ENCODE data around the gene LDB2.

Gene LDB2

GRCh38 chr4:16900325-16900724, 1.9 kb upstream of the LDB2 start:
- H3K4me3 ChIP-seq (ENCODE audit: low read depth, low read length) = no peak overlapping the region
- DNase-seq (ENCODE audit: low read depth) = no peak
- no peak for TF ChIP-seq CTCF (IDR thresholded peaks at IDR 0.05; ENCODE audit: control insufficient read depth, extremely low read depth, insufficient read depth)

- TF ChIP-seq CTCF (IDR thresholded peaks at IDR 0.05; ENCODE audit: control insufficient read depth, extremely low read depth, insufficient read depth) = no peak
- DNase-seq (ENCODE audit: low read depth) = no peak
- H3K4me3 ChIP-seq (ENCODE audit: low read depth, low read length) = no peak overlapping the region
Observed at GRCh38 chr4:16896881-16897750, 1.3 kb downstream of the LDB2 start.

GRCh38 chr4:16894406-16894805, 4.0 kb downstream of the LDB2 start:
- no peak for DNase-seq (ENCODE audit: low read depth)
- no peak overlapping the region for H3K4me3 ChIP-seq (ENCODE audit: low read depth, low read length)
- TF ChIP-seq CTCF (IDR thresholded peaks at IDR 0.05; ENCODE audit: control insufficient read depth, extremely low read depth, insufficient read depth) = no peak

- no peak for DNase-seq (ENCODE audit: low read depth)
- no peak overlapping the region for H3K4me3 ChIP-seq (ENCODE audit: low read depth, low read length)
- TF ChIP-seq CTCF (IDR thresholded peaks at IDR 0.05; ENCODE audit: control insufficient read depth, extremely low read depth, insufficient read depth) = no peak
Observed at GRCh38 chr4:16893141-16893651, 5.2 kb downstream of the LDB2 start.

- no peak for TF ChIP-seq CTCF (IDR thresholded peaks at IDR 0.05; ENCODE audit: control insufficient read depth, extremely low read depth, insufficient read depth)
- DNase-seq (ENCODE audit: low read depth) = no peak
- no peak overlapping the region for H3K4me3 ChIP-seq (ENCODE audit: low read depth, low read length)
Observed at GRCh38 chr4:16890651-16891050, 7.8 kb downstream of the LDB2 start.

GRCh38 chr4:16889945-16890344, 8.5 kb downstream of the LDB2 start:
- TF ChIP-seq CTCF (IDR thresholded peaks at IDR 0.05; ENCODE audit: control insufficient read depth, extremely low read depth, insufficient read depth) = no peak
- no peak for DNase-seq (ENCODE audit: low read depth)
- no peak overlapping the region for H3K4me3 ChIP-seq (ENCODE audit: low read depth, low read length)

Data from LNCaP clone FGC (cell line).